Activated B cell treated with CpG ODN at 0.5 μM for 24 hours (primary cell): ENCODE results near the gene ZNF473. TPM values are rescaled to one million over a fixed set of nuclear protein-coding genes. Genes with fewer than 3 reads are reported as not detected.

ENCODE experiments used
- ATAC-seq: fragments of 200-7000 bp; cut with Tn5 transposase; one replicate; pipeline ENCODE4 v1.10.0; 2021; ENCODE audit warnings: low read depth, mild to moderate bottlenecking, moderate library complexity
- CTCF ChIA-PET: fragments of 350-600 bp; sonication (Branson Sonifier 250); formaldehyde crosslinking; loops from one replicate; lab custom pipeline; 2021; ENCODE audit warnings: antibody characterized with exemption; lab: Charles Lee
- POLR2A ChIA-PET: fragments of 350-600 bp; sonication (Branson Sonifier 250); formaldehyde crosslinking; loops from one replicate; lab custom pipeline; 2021; ENCODE audit warnings: antibody characterized with exemption; lab: Charles Lee
- DNase-seq: peaks from one replicate; pipeline ENCODE4 v3.0.0; 2022
- H3K27ac Mint-ChIP-seq: one replicate; pipeline ENCODE4 v1.8.0; 2020; ENCODE audit warnings: mixed read lengths
- H3K27me3 Mint-ChIP-seq: one replicate; pipeline ENCODE4 v1.8.0; 2021; ENCODE audit warnings: mixed read lengths
- H3K36me3 Mint-ChIP-seq: one replicate; pipeline ENCODE4 v1.8.0; 2021; ENCODE audit warnings: low read depth, mixed read lengths
- H3K4me1 Mint-ChIP-seq: one replicate; pipeline ENCODE4 v1.8.0; 2021; ENCODE audit warnings: mixed read lengths
- H3K4me3 Mint-ChIP-seq: one replicate; pipeline ENCODE4 v1.8.0; 2020; ENCODE audit warnings: mild to moderate bottlenecking, mixed read lengths
- H3K9me3 Mint-ChIP-seq: one replicate; pipeline ENCODE4 v1.8.0; 2020; ENCODE audit warnings: mixed read lengths
- intact Hi-C: fragments of 100-400 bp; cut with micrococcal nuclease; formaldehyde crosslinking; loops from one replicate; pipeline ENCODE4 v1.15.1; 2024
- total RNA-seq: library from RNA; stranded (reverse); gene quantifications from 2 replicates; pipeline ENCODE4 v1.2.3, GENCODE V29; 2022
- TF ChIP-seq, protein P1 (sequence below): fragments of 200-600 bp; IDR thresholded peaks from one replicate; pipeline ENCODE4 v1.8.0; 2022; ENCODE audit warnings: antibody characterized with exemption, mild to moderate bottlenecking

Gene ZNF473
- total RNA-seq, 1 donor from 2014 or later = 14.2 TPM

DNA sequence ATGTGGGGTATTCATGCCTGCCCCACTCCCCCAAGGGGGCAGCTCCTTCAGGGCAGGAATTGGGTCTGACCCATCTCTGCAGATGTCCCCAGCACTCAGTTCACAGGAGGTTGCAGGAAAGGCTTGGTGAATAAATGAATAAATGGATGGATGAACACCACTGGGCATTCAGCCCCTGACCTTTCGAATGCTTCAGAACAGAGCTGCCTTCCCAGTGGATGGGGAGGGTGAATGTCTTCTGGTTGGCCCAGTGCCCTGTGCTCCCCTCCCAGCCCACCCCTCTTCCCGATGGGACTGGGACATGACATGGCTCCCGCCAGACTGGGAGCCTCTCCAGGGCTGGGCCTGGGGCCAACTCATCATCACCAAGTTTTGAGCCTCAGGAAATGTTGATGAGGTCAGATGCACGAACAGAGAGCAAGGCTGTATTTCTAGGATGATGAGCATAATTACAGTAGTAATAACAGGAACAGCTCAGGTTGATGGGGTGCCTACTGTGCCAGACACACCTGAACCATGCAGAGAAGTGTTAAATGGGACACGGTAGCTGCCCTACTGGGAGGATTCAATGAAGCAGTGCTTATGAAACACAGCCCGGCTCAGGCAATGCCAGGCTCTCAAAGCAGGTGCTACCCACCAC, 26.3 kb upstream of the ZNF473 start:
- Mint-ChIP-seq H3K4me3 (no peak overlapping the region), H3K4me1 (peaks cover 3% of the 10 kb centered on the region), H3K27ac (no peak overlapping the region), H3K27me3 (no peaks in the 10 kb centered on the region), H3K9me3 (no peaks in the 10 kb centered on the region), H3K36me3 (peaks cover 83% of the 10 kb centered on the region)
- ChIA-PET CTCF (no interaction called here), POLR2A (interaction anchor here (0.7 kb wide), 1 partner anchor 8 kb away, joined by 4 read pairs; no protein-coding TSS in a partner anchor)
- TF ChIP-seq, protein P1, sequence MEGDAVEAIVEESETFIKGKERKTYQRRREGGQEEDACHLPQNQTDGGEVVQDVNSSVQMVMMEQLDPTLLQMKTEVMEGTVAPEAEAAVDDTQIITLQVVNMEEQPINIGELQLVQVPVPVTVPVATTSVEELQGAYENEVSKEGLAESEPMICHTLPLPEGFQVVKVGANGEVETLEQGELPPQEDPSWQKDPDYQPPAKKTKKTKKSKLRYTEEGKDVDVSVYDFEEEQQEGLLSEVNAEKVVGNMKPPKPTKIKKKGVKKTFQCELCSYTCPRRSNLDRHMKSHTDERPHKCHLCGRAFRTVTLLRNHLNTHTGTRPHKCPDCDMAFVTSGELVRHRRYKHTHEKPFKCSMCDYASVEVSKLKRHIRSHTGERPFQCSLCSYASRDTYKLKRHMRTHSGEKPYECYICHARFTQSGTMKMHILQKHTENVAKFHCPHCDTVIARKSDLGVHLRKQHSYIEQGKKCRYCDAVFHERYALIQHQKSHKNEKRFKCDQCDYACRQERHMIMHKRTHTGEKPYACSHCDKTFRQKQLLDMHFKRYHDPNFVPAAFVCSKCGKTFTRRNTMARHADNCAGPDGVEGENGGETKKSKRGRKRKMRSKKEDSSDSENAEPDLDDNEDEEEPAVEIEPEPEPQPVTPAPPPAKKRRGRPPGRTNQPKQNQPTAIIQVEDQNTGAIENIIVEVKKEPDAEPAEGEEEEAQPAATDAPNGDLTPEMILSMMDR = no peak
- no peak for ATAC-seq
- DNase-seq = no peak
- intact Hi-C loops = no loop called here

DNA sequence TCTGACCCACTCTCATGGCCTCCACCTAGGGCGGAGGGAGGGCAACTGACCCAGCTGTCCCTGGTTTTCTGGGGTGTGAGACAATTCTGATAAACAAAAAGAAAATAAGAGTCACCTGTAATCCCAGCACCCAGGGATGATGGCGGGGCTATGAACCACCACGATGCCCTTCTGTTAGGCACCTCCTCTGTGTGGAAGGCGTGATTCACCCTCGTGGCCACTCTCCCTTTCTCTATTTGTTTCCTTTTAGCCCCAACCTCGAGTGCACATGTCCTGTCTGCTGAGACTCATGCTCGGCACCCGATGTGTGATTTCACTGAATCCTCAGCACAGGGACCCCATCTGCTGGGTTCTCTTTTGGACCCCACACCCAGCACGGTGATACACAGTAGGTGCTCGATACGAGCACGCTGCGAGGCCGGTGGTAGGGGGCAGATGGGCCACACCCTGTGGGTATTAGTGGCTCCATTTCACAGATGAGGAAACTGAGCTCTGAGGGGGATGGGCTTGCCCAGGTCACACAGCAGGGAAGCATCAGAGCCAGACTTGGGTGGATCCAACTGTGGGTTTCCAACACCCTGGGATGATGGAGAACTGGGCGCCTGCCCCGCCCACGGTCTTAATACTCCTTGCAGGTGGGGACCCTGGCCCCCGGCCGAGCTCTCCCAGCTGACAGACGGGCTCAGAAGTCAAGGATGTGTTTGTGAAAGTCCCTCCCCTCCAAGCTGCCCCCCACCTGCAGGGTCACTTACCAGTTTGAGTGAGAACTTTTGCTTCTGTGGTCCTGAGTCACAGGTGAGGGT, 25.6 kb upstream of the ZNF473 start:
- H3K27me3 Mint-ChIP-seq = no peaks in the 10 kb centered on the region
- no peak overlapping the region for H3K4me3 Mint-ChIP-seq
- POLR2A ChIA-PET = no interaction called here
- CTCF ChIA-PET = no interaction called here
- intact Hi-C loops = no loop called here
- H3K27ac Mint-ChIP-seq = no peak overlapping the region
- no peaks in the 10 kb centered on the region for H3K9me3 Mint-ChIP-seq
- TF ChIP-seq, protein P1 = no peak
- peaks cover 80% of the 10 kb centered on the region for H3K36me3 Mint-ChIP-seq
- DNase-seq (no peak), ATAC-seq (no peak)
- H3K4me1 Mint-ChIP-seq = peaks cover 3% of the 10 kb centered on the region

DNA sequence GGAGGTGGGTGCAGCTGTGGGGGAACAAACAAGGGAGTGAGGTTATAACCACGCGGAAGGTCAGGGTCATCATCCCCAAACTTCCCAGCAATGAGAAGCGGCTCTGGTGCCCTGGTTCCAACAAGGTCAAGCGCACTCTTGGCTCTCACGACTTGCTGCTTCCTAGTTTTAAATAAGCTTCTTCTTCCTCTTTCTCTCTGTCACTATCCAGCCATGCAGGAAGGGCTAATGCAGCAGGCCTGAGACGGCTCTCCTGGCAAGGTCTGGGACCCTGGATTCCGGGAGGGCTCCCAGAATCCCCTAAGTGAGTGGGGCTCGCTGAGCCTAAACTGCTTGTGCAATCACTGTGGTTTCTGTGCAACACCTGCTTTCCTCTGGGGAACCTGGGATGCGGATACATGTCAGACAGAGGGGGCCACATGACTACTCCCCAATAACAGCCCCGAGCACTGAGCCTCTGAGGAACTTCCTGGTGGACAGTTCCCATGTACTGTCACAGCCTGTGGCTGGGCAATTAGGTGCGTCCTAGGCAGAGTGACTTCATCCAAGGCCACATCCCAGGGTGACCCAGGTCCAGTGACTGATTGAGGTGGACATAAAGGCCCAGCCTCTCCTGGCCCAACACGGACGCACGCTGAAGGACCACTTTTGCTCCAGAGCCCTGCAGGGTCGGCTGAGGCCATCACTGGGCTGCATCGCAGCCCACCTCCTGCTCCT, 24.8 kb upstream of the ZNF473 start:
- H3K27me3 Mint-ChIP-seq = no peaks in the 10 kb centered on the region
- H3K27ac Mint-ChIP-seq = no peak overlapping the region
- no peak for ATAC-seq
- H3K36me3 Mint-ChIP-seq = peaks cover 79% of the 10 kb centered on the region
- H3K4me1 Mint-ChIP-seq = peaks cover 3% of the 10 kb centered on the region
- CTCF ChIA-PET = no interaction called here
- TF ChIP-seq, protein P1 = no peak
- no peak for DNase-seq
- H3K9me3 Mint-ChIP-seq = no peaks in the 10 kb centered on the region
- H3K4me3 Mint-ChIP-seq = no peak overlapping the region
- intact Hi-C loops = no loop called here
- POLR2A ChIA-PET = no interaction called here

DNA sequence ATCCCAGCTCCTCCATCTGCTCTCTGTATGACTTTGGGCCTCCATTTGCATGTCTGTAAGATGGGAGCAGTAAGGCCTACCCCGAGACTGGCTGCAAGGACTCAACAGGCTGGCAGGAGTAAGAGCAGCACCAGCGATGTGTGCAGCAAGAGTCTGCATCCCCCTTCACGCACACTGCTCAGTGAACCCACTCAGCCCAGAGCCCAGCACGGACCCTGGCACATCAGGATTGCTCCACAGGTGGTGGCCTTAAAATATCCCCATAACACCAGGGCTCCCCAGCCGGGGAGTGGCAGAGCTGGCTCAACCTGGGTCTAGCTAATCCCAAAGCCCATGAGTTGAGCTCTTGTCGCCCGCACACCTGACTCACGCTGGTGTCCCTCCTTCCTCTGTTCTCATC, 24.0 kb upstream of the ZNF473 start:
- H3K27me3 Mint-ChIP-seq = no peaks in the 10 kb centered on the region
- intact Hi-C loops = no loop called here
- ATAC-seq = no peak
- no peak overlapping the region for H3K4me3 Mint-ChIP-seq
- H3K9me3 Mint-ChIP-seq = no peaks in the 10 kb centered on the region
- DNase-seq = no peak
- peaks cover 77% of the 10 kb centered on the region for H3K36me3 Mint-ChIP-seq
- TF ChIP-seq, protein P1 = no peak
- H3K27ac Mint-ChIP-seq = no peak overlapping the region
- POLR2A ChIA-PET = no interaction called here
- peaks cover 3% of the 10 kb centered on the region for H3K4me1 Mint-ChIP-seq
- CTCF ChIA-PET = no interaction called here
